ENCODE measurements around the gene ASPM.
"Not testable (repeated sequence)": the region's sequence is repeated elsewhere in the genome, so short reads cannot be mapped to it uniquely, and the experiment has no call there.

ASPM gene

GRCh38 chr1:197066719-197067456 lies 79.6 kb downstream of the ASPM start, which contains the start of gene F13B:
Gene F13B (minus strand): TSS chr1:197067260. CDS start chr1:197067223, 37 bp downstream.
- no peak within 1 kb of the TSS for H3K9ac ChIP-seq (ENCODE audit: low read length)
- no peaks in the 10 kb centered on the region for H3K36me3 ChIP-seq (ENCODE audit: control insufficient read depth, insufficient read depth, low read length)
- H3K4me1 ChIP-seq (ENCODE audit: control insufficient read depth, insufficient read depth, low read length) = no peaks in the 10 kb centered on the region
- no peak within 1 kb of the TSS for H3K4me3 ChIP-seq (ENCODE audit: low read length)
- H3K9me3 ChIP-seq (ENCODE audit: control insufficient read depth, low read length) = no peaks in the 10 kb centered on the region
- H3K27me3 ChIP-seq (ENCODE audit: control insufficient read depth, insufficient read depth, low read length) = no peaks in the 10 kb centered on the region

- Histone ChIP-seq H3K27me3 (ENCODE audit: control insufficient read depth, insufficient read depth, low read length) (no peaks in the 10 kb centered on the region), H3K9ac (ENCODE audit: low read length) (no peak overlapping the region), H3K9me3 (ENCODE audit: control insufficient read depth, low read length) (no peaks in the 10 kb centered on the region), H3K36me3 (ENCODE audit: control insufficient read depth, insufficient read depth, low read length) (no peaks in the 10 kb centered on the region), H3K4me1 (ENCODE audit: control insufficient read depth, insufficient read depth, low read length) (no peaks in the 10 kb centered on the region), H3K4me3 (ENCODE audit: low read length) (no peak overlapping the region)
Measured at GRCh38 chr1:197066277-197066676, 80.2 kb downstream of the ASPM start.

- Histone ChIP-seq H3K9ac (ENCODE audit: low read length) (no peak overlapping the region), H3K4me3 (ENCODE audit: low read length) (no peak overlapping the region), H3K9me3 (ENCODE audit: control insufficient read depth, low read length) (no peaks in the 10 kb centered on the region), H3K27me3 (ENCODE audit: control insufficient read depth, insufficient read depth, low read length) (no peaks in the 10 kb centered on the region), H3K4me1 (ENCODE audit: control insufficient read depth, insufficient read depth, low read length) (no peaks in the 10 kb centered on the region), H3K36me3 (ENCODE audit: control insufficient read depth, insufficient read depth, low read length) (no peaks in the 10 kb centered on the region)
Measured at GRCh38 chr1:197065559-197065958, 80.9 kb downstream of the ASPM start.

GRCh38 chr1:197063212-197063611 lies 83.3 kb downstream of the ASPM start:
- Histone ChIP-seq H3K4me3 (ENCODE audit: low read length) (no peak overlapping the region), H3K9ac (ENCODE audit: low read length) (no peak overlapping the region), H3K36me3 (ENCODE audit: control insufficient read depth, insufficient read depth, low read length) (no peaks in the 10 kb centered on the region), H3K9me3 (ENCODE audit: control insufficient read depth, low read length) (no peaks in the 10 kb centered on the region), H3K4me1 (ENCODE audit: control insufficient read depth, insufficient read depth, low read length) (no peaks in the 10 kb centered on the region), H3K27me3 (ENCODE audit: control insufficient read depth, insufficient read depth, low read length) (no peaks in the 10 kb centered on the region)

GRCh38 chr1:197062692-197063091 lies 83.8 kb downstream of the ASPM start:
- Histone ChIP-seq H3K36me3 (ENCODE audit: control insufficient read depth, insufficient read depth, low read length) (no peaks in the 10 kb centered on the region), H3K9ac (ENCODE audit: low read length) (no peak overlapping the region), H3K4me3 (ENCODE audit: low read length) (no peak overlapping the region), H3K9me3 (ENCODE audit: control insufficient read depth, low read length) (no peaks in the 10 kb centered on the region), H3K4me1 (ENCODE audit: control insufficient read depth, insufficient read depth, low read length) (no peaks in the 10 kb centered on the region), H3K27me3 (ENCODE audit: control insufficient read depth, insufficient read depth, low read length) (no peaks in the 10 kb centered on the region)

GRCh38 chr1:197049100-197049499 lies 97.4 kb downstream of the ASPM start:
- H3K4me1 ChIP-seq (ENCODE audit: control insufficient read depth, insufficient read depth, low read length) = no peaks in the 10 kb centered on the region
- no peak overlapping the region for H3K4me3 ChIP-seq (ENCODE audit: low read length)
- no peak overlapping the region for H3K9ac ChIP-seq (ENCODE audit: low read length)
- H3K9me3 ChIP-seq (ENCODE audit: control insufficient read depth, low read length) = no peaks in the 10 kb centered on the region
- H3K27me3 ChIP-seq (ENCODE audit: control insufficient read depth, insufficient read depth, low read length) = no peaks in the 10 kb centered on the region
- H3K36me3 ChIP-seq (ENCODE audit: control insufficient read depth, insufficient read depth, low read length) = no peaks in the 10 kb centered on the region

GRCh38 chr1:197042676-197043341 lies 103.7 kb downstream of the ASPM start:
- Histone ChIP-seq H3K9me3 (ENCODE audit: control insufficient read depth, low read length) (no peaks in the 10 kb centered on the region), H3K27me3 (ENCODE audit: control insufficient read depth, insufficient read depth, low read length) (no peaks in the 10 kb centered on the region), H3K9ac (ENCODE audit: low read length) (no peak overlapping the region), H3K4me3 (ENCODE audit: low read length) (no peak overlapping the region), H3K36me3 (ENCODE audit: control insufficient read depth, insufficient read depth, low read length) (no peaks in the 10 kb centered on the region), H3K4me1 (ENCODE audit: control insufficient read depth, insufficient read depth, low read length) (no peaks in the 10 kb centered on the region)

- Histone ChIP-seq H3K27me3 (ENCODE audit: control insufficient read depth, insufficient read depth, low read length) (no peaks in the 10 kb centered on the region), H3K9me3 (ENCODE audit: control insufficient read depth, low read length) (no peaks in the 10 kb centered on the region), H3K4me3 (ENCODE audit: low read length) (no peak overlapping the region), H3K36me3 (ENCODE audit: control insufficient read depth, insufficient read depth, low read length) (no peaks in the 10 kb centered on the region), H3K9ac (ENCODE audit: low read length) (no peak overlapping the region), H3K4me1 (ENCODE audit: control insufficient read depth, insufficient read depth, low read length) (no peaks in the 10 kb centered on the region)
Measured at GRCh38 chr1:197041486-197042353, 104.7 kb downstream of the ASPM start.

- H3K4me3 ChIP-seq (ENCODE audit: low read length) = no peak overlapping the region
- no peaks in the 10 kb centered on the region for H3K36me3 ChIP-seq (ENCODE audit: control insufficient read depth, insufficient read depth, low read length)
- H3K9ac ChIP-seq (ENCODE audit: low read length) = no peak overlapping the region
- H3K27me3 ChIP-seq (ENCODE audit: control insufficient read depth, insufficient read depth, low read length) = no peaks in the 10 kb centered on the region
- no peaks in the 10 kb centered on the region for H3K9me3 ChIP-seq (ENCODE audit: control insufficient read depth, low read length)
- H3K4me1 ChIP-seq (ENCODE audit: control insufficient read depth, insufficient read depth, low read length) = no peaks in the 10 kb centered on the region
Measured at GRCh38 chr1:197036861-197037260, 109.6 kb downstream of the ASPM start.

GRCh38 chr1:197034631-197035339 lies 111.7 kb downstream of the ASPM start:
- H3K27me3 ChIP-seq (ENCODE audit: control insufficient read depth, insufficient read depth, low read length); H3K9ac ChIP-seq (ENCODE audit: low read length); H3K4me3 ChIP-seq (ENCODE audit: low read length); H3K9me3 ChIP-seq (ENCODE audit: control insufficient read depth, low read length); H3K36me3 ChIP-seq (ENCODE audit: control insufficient read depth, insufficient read depth, low read length); H3K4me1 ChIP-seq (ENCODE audit: control insufficient read depth, insufficient read depth, low read length): not testable (repeated sequence)

Data from mucosa of stomach (tissue), 1 donor.